GM23248 (cell line): ENCODE measurements around the gene MSH4. TPM values are rescaled to one million over a fixed set of nuclear protein-coding genes. Genes with fewer than 3 reads are reported as not detected.
A peak's percentile ranks its signal among the peaks of the same experiment; 100 is the strongest.

ENCODE experiments used
- DNase-seq: peaks from one replicate; pipeline ENCODE4 v3.0.0-alpha.2; 2015
- H2AFZ ChIP-seq: fragments of 200-600 bp; sonication (generic); 2 replicates; pipeline ENCODE4 v1.6.1; 2016; ENCODE audit warnings: antibody characterized with exemption
- H3F3A ChIP-seq: fragments of 200-600 bp; sonication (generic); 2 replicates; pipeline ENCODE4 v1.6.1; 2016; ENCODE audit warnings: mild to moderate bottlenecking, antibody characterized with exemption, mixed run types; ENCODE audit not compliant: insufficient read depth
- H3K27ac ChIP-seq: fragments of 200-600 bp; sonication (generic); 2 replicates; pipeline ENCODE4 v1.5.1; 2016; ENCODE audit warnings: mild to moderate bottlenecking
- H3K27me3 ChIP-seq: fragments of 200-600 bp; sonication (generic); replicated peaks from 2 replicates; pipeline ENCODE4 v1.6.1; 2016; ENCODE audit warnings: mild to moderate bottlenecking; ENCODE audit not compliant: insufficient read depth
- H3K36me3 ChIP-seq: fragments of 200-600 bp; sonication (generic); 2 replicates; pipeline ENCODE4 v1.6.1; 2016; ENCODE audit warnings: low read depth, mild to moderate bottlenecking
- H3K4me1 ChIP-seq: fragments of 200-600 bp; sonication (generic); 2 replicates; pipeline ENCODE4 v1.6.1; 2016; ENCODE audit warnings: mild to moderate bottlenecking; ENCODE audit not compliant: insufficient read depth
- H3K4me2 ChIP-seq: fragments of 200-600 bp; sonication (generic); one replicate; pipeline ENCODE4 v1.6.1; 2016; ENCODE audit warnings: mild to moderate bottlenecking; ENCODE audit not compliant: unreplicated experiment
- H3K4me3 ChIP-seq: fragments of 200-600 bp; sonication (generic); 2 replicates; pipeline ENCODE4 v1.5.1; 2016; ENCODE audit warnings: mild to moderate bottlenecking
- H3K79me2 ChIP-seq: fragments of 200-600 bp; sonication (generic); 2 replicates; pipeline ENCODE4 v1.6.1; 2016; ENCODE audit warnings: mild to moderate bottlenecking; ENCODE audit not compliant: insufficient read depth
- H3K9ac ChIP-seq: fragments of 200-600 bp; sonication (generic); 2 replicates; pipeline ENCODE4 v1.6.1; 2016; ENCODE audit warnings: mild to moderate bottlenecking
- H3K9me2 ChIP-seq: fragments of 200-600 bp; sonication (generic); 2 replicates; pipeline ENCODE4 v1.6.1; 2016; ENCODE audit warnings: mixed run types, mild to moderate bottlenecking, moderate library complexity; ENCODE audit not compliant: insufficient read depth
- H3K9me3 ChIP-seq: fragments of 200-600 bp; sonication (generic); one replicate; pipeline ENCODE4 v1.6.1; 2017; ENCODE audit warnings: low read depth
- H4K20me1 ChIP-seq: fragments of 200-600 bp; sonication (generic); 2 replicates; pipeline ENCODE4 v1.6.0; 2016; ENCODE audit not compliant: insufficient read depth
- EZH2 ChIP-seq: fragments of 200-600 bp; sonication (generic); IDR thresholded peaks from 2 replicates; pipeline ENCODE4 v1.6.1; 2018; ENCODE audit warnings: antibody characterized with exemption, mild to moderate bottlenecking; ENCODE audit not compliant: insufficient read depth, poor library complexity, severe bottlenecking
- EZH2phosphoT487 ChIP-seq: fragments of 200-600 bp; sonication (generic); IDR thresholded peaks from 2 replicates; pipeline ENCODE4 v1.6.1; 2018; ENCODE audit warnings: antibody characterized with exemption, moderate library complexity, mild to moderate bottlenecking, low read depth; ENCODE audit not compliant: insufficient read depth
- WGBS, 2 experiments: methylation state at CpG; one replicate each; pipeline ENCODE4 v1.1.6; 2015 to 2017; ENCODE audit warnings: low lambda C conversion rate in 2 of 2, low coverage in 1 of 2; ENCODE audit errors: missing lambda C conversion rate in 2 of 2; 5-methylcytosine and 5-hydroxymethylcytosine counted together
- in situ Hi-C: fragments of 300-500 bp; cut with MboI; formaldehyde crosslinking; loops from 2 replicates; pipeline ENCODE4 v1.15.0; 2020
- polyA plus RNA-seq: library from polyadenylated mRNA; unstranded; fragments of >200 nt; fragmentation: Nextera tagmentation; extraction: Ambion mirVana; gene quantifications from 2 replicates; pipeline ENCODE4 v1.2.1, GENCODE V29; 2016
- small RNA-seq: library from RNA; depleted of rRNA; stranded (forward); fragments of <200 nt; gene quantifications from one replicate; pipeline ENCODE3, GENCODE V24; 2014; ENCODE audit warnings: low read depth, low replicate concordance
- total RNA-seq: library from RNA; depleted of rRNA; stranded (reverse); fragments of >200 nt; shearing (Covaris generic); gene quantifications from 2 replicates; pipeline ENCODE4 v1.2.3, GENCODE V29; 2014; rRNA removed

MSH4 gene
- total and polyA plus RNA-seq, 2 experiments from 2014 or later = 0.14 TPM; not detected in 1

DNA sequence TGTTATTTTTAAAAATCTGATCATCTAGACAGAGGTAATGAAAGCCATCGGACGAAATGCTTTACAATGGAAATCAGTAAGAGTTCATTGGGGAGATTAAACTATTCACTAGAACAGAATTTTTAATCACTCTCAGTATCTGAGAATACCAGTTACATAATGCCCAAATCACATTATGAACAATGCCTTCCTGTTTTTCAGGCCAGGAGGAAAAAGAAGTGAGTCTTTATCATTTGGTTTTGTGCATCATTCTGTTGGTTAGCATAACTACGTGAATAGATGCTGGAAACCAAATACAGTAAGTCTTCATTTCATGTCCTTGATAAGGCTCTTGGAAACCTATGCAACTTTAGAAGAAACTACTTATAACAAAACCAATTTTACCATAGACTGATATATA is 153.5 kb downstream of the MSH4 start:
- Histone ChIP-seq H2AFZ (no peak overlapping the region), H3K9me3 (no peaks in the 10 kb centered on the region), H4K20me1 (no peaks in the 10 kb centered on the region), H3K4me2 (no peak overlapping the region), H3K79me2 (no peaks in the 10 kb centered on the region), H3K4me3 (no peak overlapping the region), H3K27ac (no peak overlapping the region), H3K9ac (no peak overlapping the region), H3F3A (no peaks in the 10 kb centered on the region), H3K9me2 (no peaks in the 10 kb centered on the region), H3K4me1 (no peaks in the 10 kb centered on the region), H3K36me3 (no peaks in the 10 kb centered on the region), H3K27me3 (no peaks in the 10 kb centered on the region)
- TF ChIP-seq EZH2phosphoT487 (no peak), EZH2 (no peak)
- in situ Hi-C loops = no loop called here
- DNase-seq = no peak
- 48 to 50% methylated on average over 3 of the region's 3 CpGs for WGBS, 2 experiments

DNA sequence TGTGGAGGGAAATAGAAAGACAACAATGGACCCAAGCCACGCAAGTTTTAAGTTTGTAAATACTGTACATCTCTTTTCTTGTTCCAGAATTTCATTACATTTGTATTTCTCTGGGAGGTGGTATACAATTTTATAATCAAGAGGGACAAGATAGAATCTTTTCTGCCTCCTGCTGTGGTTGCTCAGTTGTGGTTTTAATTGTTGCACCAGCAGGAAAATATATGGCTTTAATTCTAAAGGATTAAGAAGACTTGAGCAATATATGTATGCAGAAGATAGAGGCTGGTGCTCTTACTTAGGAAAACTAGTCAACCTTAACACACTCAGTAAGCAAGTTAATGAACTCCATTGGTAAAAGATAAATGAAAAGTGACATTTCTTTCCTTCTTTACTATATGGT is 155.3 kb downstream of the MSH4 start:
- Histone ChIP-seq H3K79me2 (no peaks in the 10 kb centered on the region), H3K9me2 (no peaks in the 10 kb centered on the region), H2AFZ (no peak overlapping the region), H3F3A (no peaks in the 10 kb centered on the region), H3K36me3 (no peaks in the 10 kb centered on the region), H3K27me3 (no peaks in the 10 kb centered on the region), H4K20me1 (no peaks in the 10 kb centered on the region), H3K4me3 (no peak overlapping the region), H3K4me2 (no peak overlapping the region), H3K9me3 (no peaks in the 10 kb centered on the region), H3K9ac (no peak overlapping the region), H3K27ac (no peak overlapping the region), H3K4me1 (no peaks in the 10 kb centered on the region)
- TF ChIP-seq EZH2phosphoT487 (no peak), EZH2 (no peak)
- in situ Hi-C loops = no loop called here
- WGBS, 2 experiments = 31 to 33% methylated on average over 1 of the region's 1 CpG
- no peak for DNase-seq

DNA sequence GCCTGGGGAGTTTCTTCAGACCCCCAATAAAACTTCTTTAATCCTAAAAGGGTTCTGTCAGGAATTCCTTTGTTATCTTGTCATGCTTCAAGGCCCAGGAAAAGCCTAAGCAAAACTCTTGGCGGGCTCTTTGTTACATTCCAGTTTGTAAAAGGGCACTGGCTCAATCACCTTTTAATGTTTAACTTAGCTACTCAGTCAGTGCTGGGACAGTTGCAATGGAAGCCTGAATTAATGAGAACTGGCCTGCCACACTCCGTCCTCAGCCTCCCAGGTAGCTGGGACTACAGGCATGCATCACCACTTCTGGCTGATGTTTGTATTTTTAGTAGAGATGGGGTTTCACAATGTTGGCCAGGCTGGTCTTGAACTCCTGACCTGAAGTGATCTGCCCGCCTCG is 156.8 kb downstream of the MSH4 start:
- no peaks in the 10 kb centered on the region for H3K9me2 ChIP-seq
- no peak overlapping the region for H3K4me3 ChIP-seq
- H3K36me3 ChIP-seq = no peaks in the 10 kb centered on the region
- H3K27me3 ChIP-seq = no peaks in the 10 kb centered on the region
- H3K4me1 ChIP-seq = no peaks in the 10 kb centered on the region
- H3K4me2 ChIP-seq = no peak overlapping the region
- in situ Hi-C loops = no loop called here
- no peaks in the 10 kb centered on the region for H4K20me1 ChIP-seq
- no peak for DNase-seq
- WGBS, 2 experiments = 74 to 87% methylated on average over 4 of the region's 4 CpGs
- no peak overlapping the region for H2AFZ ChIP-seq
- H3F3A ChIP-seq = no peaks in the 10 kb centered on the region
- no peaks in the 10 kb centered on the region for H3K9me3 ChIP-seq
- TF ChIP-seq EZH2phosphoT487 (no peak), EZH2 (no peak)
- H3K79me2 ChIP-seq = no peaks in the 10 kb centered on the region
- H3K9ac ChIP-seq = no peak overlapping the region
- H3K27ac ChIP-seq = no peak overlapping the region

DNA sequence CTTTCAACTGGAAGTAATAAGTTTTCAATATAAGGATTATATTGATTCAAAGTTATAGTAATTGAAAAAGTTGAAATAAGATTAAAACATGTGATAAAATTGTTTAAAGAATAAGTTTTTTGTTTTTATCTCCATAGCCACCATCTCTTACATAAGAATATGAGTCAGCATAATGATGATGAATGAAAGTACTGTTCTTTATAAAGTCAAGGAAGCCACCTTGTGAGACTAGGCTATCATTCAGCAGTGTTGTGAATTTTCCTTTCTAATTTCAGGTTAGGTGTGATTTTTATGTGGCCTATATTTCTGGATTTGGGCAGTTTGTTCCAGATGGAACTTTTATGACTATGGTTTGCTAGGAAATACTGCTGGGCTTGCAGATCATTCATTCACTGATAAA is 157.9 kb downstream of the MSH4 start:
- H3K9ac ChIP-seq = no peak overlapping the region
- no peaks in the 10 kb centered on the region for H4K20me1 ChIP-seq
- H3K36me3 ChIP-seq = no peaks in the 10 kb centered on the region
- H3K79me2 ChIP-seq = no peaks in the 10 kb centered on the region
- no peak overlapping the region for H3K27ac ChIP-seq
- H3K4me3 ChIP-seq = no peak overlapping the region
- TF ChIP-seq EZH2phosphoT487 = no peak
- TF ChIP-seq EZH2 = no peak
- H3F3A ChIP-seq = no peaks in the 10 kb centered on the region
- no peaks in the 10 kb centered on the region for H3K27me3 ChIP-seq
- no peaks in the 10 kb centered on the region for H3K9me2 ChIP-seq
- H3K4me1 ChIP-seq = no peaks in the 10 kb centered on the region
- H3K4me2 ChIP-seq = no peak overlapping the region
- in situ Hi-C loops = no loop called here
- DNase-seq = peak; percentile 45
- H2AFZ ChIP-seq = no peak overlapping the region
- H3K9me3 ChIP-seq = no peaks in the 10 kb centered on the region

Small RNA genes lying within 50 kb of the gene (small RNA-seq; reads per million reads assigned to genes)
- gene SNORD45A = not detected
- not detected for gene SNORD45B
- gene SNORD45C = not detected

Other genes starting within 250 kb of the MSH4 start
- gene SLC44A5, start 185.8 kb upstream of the MSH4 start, total RNA-seq = not detected in 2 replicates
- gene SLC44A5, start 185.8 kb upstream of the MSH4 start, polyA plus RNA-seq = not detected in 2 replicates
- gene ACADM, start 72.2 kb upstream of the MSH4 start, total RNA-seq = 29.5 and 32.6 TPM in 2 replicates
- 32.7 and 37.5 TPM in 2 replicates for gene ACADM, start 72.2 kb upstream of the MSH4 start, polyA plus RNA-seq
- gene RABGGTB, start 10.6 kb upstream of the MSH4 start, total RNA-seq = 75.0 and 75.9 TPM in 2 replicates
- gene RABGGTB, start 10.6 kb upstream of the MSH4 start, polyA plus RNA-seq = 22.8 and 26.9 TPM in 2 replicates
- not detected in 2 replicates for gene ASB17, start 135.5 kb downstream of the MSH4 start, total RNA-seq
- gene ASB17, start 135.5 kb downstream of the MSH4 start, polyA plus RNA-seq = not detected in 2 replicates